ENCODE results near the gene AANAT.

The AANAT gene

DNA sequence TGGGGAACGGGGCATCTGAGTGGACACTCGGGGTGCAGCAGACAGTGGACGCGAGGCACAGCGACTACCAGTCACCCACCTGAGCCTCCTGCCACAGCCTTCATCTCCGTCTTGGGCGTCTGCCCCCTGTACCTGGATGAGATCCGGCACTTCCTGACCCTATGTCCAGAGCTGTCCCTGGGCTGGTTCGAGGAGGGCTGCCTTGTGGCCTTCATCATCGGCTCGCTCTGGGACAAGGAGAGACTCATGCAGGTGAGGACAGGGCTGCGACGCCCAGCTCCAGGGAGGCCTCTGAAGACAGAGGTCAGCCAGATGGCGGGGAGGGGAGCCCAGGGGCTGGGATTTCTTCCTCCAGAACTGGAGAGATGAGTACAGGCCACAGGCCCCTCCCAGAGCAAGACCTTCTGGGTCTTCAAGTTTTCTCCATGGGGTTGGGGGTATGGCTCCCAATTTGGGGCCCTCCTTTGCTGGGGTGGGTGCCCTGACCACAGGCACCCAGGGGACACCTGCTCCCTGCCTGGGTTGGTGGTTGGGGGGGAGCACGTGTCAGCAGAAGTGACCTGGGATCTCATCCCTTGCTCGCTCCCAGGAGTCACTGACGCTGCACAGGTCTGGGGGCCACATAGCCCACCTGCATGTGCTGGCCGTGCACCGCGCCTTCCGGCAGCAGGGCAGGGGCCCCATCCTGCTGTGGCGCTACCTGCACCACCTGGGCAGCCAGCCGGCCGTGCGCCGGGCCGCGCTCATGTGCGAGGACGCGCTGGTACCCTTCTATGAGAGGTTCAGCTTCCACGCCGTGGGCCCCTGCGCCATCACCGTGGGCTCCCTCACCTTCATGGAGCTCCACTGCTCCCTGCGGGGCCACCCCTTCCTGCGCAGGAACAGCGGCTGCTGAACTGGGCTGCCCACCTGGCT is 1.9 kb downstream of the AANAT start:
- DNase-seq, result no peak

DNA sequence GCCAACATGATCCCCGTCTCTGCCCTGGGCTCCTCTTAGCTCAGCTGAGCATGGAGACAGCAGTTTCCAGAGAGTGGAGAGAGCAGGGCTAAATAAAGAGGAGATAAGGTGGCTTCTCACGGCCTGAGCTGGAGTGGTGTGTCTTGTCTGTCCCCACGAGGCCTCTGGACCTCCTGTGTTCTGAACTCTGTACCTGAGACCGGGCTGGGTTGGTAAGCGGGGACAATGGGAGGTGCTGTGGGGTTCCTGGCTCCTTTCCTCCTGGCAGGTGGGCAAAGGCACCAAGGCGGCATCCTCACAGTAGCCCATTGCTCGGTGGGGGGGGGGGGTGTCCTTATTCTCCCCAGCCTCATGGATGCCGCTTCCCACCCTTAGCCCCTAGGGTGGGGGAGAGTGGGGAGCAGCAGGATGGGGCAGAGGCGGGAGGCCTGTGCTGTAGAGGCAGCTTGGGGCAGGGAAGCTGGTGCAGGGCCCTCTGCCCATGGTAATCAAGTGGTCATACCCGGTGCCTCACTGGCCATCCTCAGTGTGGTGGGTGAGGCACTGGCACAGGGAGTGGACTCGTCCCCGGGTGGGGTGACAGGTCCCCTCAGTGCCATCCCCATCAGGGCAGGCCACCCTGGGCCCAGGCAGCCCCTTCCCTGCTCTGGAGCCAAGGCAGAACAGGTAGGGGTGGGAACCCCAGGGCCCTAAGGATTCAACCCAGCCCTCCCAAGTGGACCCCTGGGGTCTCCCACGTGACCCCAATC is 2.8 kb downstream of the AANAT start:
- DNase-seq, result no peak

DNA sequence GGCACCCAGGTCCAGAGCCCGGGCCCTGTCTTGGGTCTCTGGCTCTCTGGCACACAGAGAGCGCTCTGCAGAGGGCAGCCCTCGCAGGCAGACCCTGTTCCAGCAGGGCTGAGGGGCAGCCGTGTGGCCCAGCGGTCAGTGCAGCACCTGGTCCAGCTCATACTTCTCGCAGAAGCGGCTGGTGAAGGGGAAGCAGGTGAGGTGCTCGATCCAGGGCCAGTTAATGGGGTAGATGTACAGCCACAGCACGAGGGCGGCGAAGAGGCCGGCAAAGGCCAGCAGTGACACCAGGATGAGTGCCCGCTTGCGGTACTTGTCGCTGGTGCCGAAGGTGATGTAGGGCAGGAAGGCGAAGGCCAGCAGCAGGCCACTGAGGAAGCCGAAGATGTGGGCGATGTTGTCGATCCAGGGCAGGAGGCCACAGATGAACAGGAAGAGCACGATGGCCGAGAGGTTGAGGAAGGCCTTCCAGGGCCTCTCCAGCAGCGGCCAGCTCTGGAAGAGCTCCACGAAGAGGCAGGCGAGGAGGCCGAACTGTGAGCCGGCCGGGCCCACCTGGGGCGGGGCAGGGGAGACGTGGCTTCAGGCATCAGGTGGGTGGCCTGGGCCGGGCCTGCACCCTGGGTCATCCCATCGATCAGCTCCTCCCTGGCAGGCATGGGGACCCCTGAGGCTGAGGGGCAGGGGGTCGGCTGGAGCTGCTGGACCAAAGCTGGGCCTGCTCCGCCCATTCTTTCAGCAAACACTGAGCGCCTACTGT is 4.3 kb downstream of the AANAT start:
- no peak for DNase-seq

DNA sequence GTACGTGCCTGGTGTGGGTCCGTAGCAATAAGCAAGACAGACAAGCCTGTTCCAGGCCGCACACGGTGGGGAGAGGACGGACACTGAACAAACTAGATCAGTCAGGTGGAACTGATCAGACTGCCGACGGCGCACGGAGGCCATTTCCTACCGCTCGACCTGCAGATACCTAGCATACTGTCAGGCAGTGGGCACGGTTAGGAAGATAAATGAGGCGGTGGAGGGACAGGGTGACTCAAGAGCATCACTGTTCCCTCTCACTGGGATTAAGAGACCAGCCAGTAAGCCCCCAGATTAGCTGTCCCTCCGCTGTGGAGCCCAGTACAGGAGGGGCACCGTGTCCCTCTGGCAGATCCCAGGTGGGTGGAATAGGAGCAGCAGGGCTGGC is 4.8 kb downstream of the AANAT start:
- DNase-seq, result no peak

DNA sequence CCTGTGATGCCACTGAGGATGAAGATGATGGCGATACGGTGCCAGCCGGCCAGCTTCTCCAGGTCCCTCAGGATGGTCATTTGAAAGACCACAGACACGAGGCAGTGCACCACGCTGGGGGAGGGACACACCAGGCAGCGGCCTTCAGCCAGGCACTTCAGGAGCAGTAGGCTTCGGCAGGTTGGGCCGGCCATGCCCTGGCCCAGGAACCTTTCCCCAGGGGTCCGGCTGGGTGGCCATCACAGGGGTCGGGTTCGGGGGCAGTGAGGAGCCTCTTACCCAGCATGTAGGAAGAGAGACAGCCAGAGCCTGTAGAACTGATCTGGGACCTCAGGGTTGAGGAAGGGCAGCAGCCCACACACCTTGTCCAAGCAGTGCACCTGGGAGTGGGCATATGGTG is 5.3 kb downstream of the AANAT start:
- DNase-seq, result no peak

DNA sequence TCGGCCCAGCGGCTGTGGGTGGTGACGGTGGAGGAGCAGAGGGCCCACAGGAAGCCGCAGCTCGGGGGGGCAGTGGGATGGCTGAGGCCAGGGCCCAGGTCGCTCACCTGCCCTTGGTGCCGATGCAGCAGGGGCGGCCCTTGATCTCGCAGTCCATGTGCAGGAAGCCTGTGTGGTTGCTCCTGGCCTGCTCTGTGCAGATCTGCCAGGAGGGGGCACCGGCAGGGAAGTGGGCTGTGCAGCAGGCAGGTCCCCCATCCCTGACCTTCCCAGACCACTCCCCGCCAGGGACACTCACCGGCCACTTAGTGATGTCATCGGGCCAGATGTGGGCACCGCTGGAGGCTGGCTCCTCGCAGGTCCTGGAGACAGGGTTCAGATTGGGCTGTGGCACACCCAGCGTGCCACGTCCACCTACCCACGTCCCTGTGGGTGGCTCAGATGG is 6.2 kb downstream of the AANAT start:
- no peak for DNase-seq

DNA sequence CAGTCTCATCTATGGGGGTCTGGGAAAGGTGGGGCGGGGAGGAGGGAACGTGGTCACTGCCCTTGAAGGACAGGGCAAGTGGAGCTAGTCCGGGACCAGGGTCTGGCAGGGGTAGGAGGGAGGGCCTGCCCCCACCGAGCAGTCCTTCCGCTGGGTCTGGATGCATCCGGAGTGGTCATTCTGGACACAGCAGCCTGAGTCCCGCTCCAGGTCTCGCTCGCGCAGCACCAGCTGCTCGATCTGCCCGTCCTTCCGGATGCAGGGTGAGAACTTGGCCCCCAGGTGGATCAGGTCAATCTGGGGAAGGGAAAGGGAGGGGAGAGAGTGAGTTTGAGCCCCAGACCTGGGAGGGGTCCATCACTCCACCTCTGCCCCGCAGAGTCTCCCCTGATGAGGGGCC is 6.8 kb downstream of the AANAT start:
- no peak for DNase-seq

DNA sequence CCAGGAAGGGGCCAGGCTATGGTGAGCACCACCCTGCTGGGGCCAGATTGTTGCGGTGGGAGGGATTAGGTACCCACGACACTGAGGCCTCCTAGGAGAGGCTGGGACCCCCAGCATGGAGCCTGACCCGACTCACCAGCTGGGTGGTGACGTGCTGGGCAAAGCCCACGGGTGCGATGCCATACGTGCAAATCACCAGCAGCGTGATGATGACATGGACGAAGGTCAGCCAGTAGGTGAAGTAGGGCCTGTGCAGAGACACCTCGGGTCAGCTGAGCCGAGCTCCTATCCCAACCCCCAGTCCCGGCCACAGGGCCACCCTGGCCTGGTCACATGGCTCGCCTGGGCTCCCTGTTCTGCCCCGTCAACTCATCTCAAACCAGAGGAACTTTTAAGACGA is 7.5 kb downstream of the AANAT start:
- DNase-seq, result no peak

DNA sequence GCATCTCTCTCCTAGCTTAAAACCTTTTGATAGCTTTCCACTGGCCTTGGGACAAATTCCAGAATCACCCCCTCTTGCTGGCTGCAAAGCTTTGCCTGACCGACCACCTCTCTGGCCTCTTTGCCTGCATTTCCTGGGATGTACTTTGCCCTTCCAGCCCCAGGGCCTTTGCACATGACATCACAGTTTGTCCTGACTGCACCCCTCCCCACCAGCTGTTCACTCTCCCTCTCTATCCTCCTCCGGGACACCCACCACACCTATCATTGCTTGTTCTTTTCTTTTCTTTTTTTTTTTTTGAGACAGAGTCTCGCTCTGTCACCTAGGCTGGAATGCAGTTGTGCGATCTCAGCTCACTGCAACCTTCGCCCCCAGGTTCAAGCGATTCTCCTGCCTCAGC is 7.9 kb downstream of the AANAT start:
- no peak for DNase-seq

DNA sequence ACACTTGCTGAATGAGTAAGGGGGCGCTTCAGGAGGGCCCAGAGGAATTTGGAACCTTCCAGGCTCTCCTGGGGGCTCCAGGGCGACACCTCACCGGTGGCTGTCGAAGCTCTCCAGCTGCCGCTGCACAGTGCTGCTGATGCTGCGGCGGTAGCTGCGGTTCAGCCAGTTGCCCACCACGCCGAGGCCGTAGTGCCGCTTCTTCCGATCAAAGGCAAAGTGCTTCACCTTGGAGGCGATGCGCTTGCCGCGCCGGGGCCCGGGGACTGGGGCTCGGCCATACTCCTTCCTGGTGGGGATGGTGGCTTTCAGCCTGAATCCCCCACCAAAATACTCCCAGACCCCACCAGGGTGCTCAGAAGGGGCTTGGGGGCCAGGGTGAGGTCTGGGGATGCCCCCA is 9.3 kb downstream of the AANAT start:
- no peak for DNase-seq

DNA sequence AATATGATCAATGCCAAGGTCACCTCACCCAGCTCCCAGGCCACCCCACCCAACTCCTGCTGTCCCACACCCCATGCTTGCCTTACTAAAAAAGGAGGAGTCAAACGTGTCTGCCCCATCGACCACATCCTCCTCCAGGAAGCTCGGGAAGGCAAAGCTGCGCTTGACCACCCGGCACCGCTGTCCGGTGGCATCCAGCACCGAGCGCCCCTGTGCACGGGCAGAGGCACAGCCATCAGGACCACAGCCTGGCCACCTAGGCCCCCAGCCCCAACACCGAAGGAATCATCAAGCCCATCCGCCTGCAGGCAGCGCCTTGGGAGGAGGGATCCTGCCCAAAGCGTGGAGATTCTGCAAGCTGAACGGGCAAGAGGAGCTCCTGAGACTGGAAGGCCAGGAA is 10.2 kb downstream of the AANAT start:
- DNase-seq, result no peak

DNA sequence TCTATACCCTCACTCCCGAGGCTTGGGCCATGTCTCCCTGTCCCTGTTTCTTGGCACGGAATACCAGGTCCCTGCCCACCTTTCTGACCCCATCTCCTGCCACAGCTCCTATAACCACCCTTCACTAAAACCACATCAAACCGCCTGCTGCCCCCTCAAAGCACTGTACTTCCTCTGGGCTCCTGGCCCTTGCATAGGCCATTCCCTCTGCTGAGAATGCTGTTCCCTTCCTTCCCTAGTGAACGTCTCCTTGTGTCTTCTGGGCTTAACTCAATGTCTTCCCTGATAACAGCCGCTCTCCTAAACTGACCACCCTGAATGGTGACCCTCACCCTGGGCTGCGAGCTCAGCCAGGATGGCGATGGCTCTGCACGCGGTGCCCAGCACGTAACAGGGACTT is 10.7 kb downstream of the AANAT start:
- DNase-seq, result no peak

DNA sequence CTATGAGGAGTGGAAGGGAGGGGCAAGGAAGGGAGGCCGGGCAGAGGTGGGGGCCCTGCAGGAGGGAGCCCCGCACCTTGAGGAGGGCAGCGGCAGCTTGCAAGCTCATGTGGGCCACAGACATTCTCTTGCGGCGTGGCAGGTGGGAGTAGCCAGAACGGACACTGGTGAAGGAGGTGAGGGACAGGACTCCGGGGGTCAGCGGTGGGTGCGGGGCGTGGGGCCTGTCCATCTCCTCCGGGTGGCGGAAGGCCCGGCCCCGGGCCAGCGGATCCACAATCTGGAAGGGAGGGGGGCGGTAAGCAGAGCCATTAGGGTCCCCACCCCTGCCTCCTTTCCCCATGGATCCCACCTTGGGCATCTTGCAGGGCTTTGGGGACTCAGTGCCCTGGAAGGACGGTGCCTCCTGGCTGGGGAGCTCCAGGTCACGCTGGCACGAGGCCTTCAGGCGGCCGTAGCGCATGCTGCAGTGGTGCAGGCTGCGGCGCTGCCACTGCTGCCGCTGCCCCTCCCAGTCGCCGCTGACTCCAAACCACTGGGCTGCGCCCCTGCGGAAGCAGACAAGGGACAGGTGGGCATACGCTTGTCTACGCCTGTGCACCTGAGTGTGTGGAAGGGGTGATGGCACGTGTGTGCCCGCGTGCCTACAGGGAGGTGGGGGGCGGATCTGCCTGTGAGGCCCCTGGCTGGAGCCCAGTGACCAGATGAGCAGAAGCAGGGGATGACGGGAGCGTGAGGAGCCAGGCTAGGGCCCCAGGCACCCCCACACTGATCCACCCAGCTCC is 11.5 kb downstream of the AANAT start:
- DNase-seq, result no peak

DNA sequence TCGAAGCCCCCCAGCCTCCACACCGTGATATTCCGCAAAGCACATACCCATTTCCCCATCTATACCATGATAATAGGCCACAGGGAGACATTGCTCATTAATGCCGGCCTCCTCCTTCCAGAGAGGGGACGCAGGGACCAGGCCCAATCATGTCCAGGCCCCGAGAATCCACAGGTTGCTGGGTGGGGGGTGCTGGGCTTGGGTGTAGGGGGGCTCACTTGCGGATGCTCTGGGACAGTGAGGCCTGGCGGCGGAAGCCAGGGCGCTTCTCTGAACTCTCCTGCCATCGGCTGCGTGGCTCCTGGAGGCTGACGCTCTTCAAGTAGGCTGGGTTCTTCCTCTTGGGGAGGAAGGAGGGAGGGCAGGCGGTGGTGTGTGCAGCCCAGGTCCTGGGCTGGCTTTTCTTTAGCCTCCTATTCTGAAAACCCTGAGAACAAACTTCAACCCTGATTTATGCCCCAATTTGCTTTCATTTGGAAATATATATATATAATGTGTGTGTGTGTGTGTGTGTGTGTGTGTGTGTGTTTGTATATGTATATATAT is 12.2 kb downstream of the AANAT start:
- DNase-seq, result no peak

DNA sequence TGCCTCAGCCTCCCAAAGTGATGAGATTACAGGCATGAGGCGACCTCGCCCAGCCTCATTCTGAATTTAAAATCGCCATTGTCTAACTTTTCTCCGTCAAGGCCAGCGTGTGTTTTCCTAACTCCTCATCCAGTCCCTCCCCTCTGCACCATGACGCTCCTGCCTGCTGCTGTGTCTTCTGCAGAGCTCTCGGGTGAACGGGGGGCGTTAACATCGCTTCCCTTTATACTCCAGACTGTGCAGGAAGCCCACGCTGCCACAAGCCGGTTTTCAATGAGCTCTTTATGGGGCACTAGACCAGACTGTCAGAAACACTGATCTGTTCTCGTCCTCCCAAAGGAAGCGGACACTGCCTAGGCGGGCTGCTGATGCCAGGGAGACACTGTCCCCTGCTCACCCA is 13.2 kb downstream of the AANAT start:
- DNase-seq, result no peak

DNA sequence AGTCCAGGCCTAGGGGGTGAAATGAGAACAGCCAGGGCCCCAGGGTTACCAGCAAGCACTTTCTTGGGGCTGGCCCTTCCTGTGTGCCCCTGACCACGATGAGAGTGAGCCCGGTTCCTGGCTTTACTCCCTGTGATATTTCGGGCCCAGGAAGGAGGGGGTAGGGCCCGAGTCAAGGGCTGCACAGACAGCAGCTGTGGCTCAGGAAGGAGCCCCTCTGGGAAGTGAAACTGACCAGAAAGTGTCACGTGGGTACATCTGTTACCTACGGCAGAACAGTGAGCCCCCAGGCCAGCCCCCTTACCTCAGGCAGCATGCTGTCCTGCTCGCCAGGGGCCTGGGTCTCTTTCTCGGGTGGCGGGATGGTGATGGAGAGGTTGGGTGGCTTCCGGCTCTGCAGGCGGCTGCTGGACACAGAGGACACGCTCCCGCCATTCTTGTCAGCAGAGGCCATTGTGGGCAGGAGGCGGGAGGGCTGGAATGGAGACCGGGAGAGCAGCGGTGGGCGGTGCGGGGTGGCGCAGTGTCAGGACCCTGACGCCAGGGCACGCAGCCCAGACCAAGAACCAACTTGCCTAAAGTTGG is 13.8 kb downstream of the AANAT start:
- no peak for DNase-seq

DNA sequence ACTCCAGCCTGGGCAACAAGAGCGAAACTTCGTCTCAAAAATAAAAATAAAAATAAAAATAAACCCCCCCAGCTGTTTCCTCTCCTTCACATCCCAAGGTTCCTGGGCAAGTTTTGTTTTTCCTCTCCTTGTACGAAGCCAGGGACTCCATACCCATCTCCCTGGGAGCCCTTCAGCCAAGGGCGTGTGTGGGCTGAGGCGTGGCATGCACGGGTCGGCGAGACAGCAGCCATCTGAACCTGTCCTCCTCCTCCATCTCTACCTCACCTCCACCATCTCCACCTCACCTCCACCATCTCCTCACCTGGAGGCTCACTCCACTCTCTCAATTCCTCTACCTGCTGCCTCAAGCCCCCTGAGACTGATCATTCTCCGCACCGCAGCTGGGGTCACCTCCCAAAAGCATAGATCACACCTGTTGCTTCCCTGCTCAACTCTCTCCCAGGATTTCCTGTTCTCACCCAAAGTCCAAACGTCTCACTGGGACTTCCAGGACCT is 16.9 kb downstream of the AANAT start:
- DNase-seq, result no peak

DNA sequence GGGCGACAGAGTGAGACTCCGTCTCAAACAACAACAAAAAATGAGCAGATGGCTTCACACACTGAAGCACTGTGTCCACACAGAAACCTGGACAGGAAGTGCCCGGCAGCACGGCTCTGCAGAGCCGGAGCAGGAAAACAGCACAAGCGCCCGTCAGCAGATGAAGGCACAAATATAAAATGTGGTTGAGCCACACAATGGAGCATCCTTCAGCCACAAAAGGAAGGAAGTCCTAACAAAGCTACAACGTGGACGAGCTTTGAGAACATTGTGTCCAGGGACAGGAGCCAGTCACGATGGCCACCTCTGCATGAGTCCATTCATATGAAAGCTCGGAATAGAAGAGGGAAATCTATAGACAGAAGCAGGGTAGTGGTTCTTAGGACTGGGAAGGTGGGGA is 18.2 kb downstream of the AANAT start:
- DNase-seq, result no peak

DNA sequence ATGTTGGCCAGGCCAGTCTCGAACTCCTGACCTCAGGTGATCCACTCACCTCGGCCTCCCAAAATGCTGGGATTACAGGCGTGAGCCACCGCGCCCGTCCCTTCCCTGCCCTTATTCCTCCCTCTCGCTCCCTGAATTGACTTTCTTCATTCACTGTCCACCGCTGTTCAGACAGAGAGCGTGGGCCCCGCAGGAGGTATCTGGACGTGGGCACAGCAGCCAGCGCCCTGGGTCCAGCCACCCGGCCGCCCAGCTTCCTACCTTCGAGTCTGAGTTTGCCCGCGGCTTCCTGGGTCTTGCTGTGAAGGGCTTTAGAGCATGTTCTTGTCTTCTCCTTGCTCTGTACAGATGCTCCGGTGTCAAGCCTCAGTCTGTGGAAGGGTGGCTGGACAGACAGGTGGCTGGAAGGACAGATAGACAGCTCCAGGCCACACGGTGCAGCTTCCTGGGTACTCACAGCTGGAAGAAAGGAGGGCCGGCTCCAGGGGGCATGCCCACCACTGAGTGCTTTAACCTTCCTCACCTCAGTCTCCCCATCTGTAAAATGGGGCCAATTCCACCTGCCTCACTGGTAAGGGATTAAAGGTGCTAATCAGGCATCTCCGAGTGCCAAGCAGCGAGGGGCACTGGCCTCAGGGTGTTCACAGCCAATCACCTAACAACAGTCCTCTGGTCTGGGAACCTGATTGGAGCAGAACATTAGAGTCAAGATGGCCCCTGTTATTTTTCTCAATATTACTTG is 20.2 kb downstream of the AANAT start:
- no peak for DNase-seq

DNA sequence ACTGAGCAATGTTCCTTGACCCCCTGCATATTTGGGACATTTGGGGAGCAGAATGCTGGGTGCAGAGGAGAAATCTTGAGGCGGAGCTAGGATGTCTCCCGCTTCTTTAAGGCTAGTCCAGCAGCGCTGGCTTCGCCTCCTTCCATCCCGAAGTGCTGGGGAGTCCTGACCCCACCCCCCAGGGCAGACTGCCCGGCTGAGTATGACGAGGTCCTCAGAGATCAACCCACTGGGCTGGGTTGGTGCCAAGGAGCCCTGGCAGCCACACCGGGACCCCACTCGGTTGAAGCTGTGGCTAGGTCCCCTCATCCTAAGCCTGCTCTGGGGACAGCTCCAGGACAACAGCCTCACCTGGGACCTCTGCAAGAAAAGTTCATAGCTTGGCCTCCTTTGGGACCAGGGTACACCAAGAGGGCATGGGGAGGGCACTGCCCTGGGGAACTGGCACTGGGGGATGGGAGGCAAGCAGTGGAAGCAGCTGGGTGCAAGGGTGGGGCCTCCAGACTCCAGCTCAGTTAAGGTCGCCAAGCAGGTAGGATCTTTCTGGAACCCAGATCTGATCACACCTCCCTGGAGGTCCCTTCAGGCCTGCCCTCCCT is 22.8 kb downstream of the AANAT start:
- no peak for DNase-seq
